Bronchial epithelial cell (primary cell): ENCODE data around the gene BRD4. TPM values are rescaled to one million over a fixed set of nuclear protein-coding genes. Genes with fewer than 3 reads are reported as not detected.
A peak's percentile ranks its signal among the peaks of the same experiment; 100 is the strongest.
"Not testable (repeated sequence)": the region's sequence is repeated elsewhere in the genome, so short reads cannot be mapped to it uniquely, and the experiment has no call there.

Experiments
- DNase-seq: peaks from one replicate; pipeline ENCODE4 v3.0.0-alpha.2; 2010; ENCODE audit warnings: low read depth
- FAIRE-seq: peaks from 2 replicates; lab custom pipeline; 2011; peaks lifted over from hg19 to GRCh38; lab: Jason Lieb, UNC
- H3K27me3 ChIP-seq: 2 replicates; pipeline ENCODE4 v1.5.1; 2011; ENCODE audit warnings: low read length; ENCODE audit not compliant: control insufficient read depth, insufficient read depth
- H3K36me3 ChIP-seq: 2 replicates; pipeline ENCODE4 v1.5.1; 2011; ENCODE audit warnings: low read length; ENCODE audit not compliant: control insufficient read depth, insufficient read depth
- H3K4me3 ChIP-seq: 2 replicates; pipeline ENCODE4 v1.5.1; 2011; ENCODE audit warnings: mild to moderate bottlenecking, low read depth, low read length, control low read depth
- CTCF ChIP-seq: IDR thresholded peaks from 2 replicates; pipeline ENCODE4 v1.5.1; 2011; ENCODE audit warnings: mild to moderate bottlenecking, moderate library complexity, low read length, control low read depth, inconsistent platforms; ENCODE audit not compliant: insufficient read depth, severe bottlenecking
- total RNA-seq: library from RNA; depleted of rRNA; stranded (reverse); fragments of >200 nt; gene quantifications from 2 replicates; pipeline ENCODE4 v1.2.1, GENCODE V29; 2014

Gene BRD4
- total RNA-seq, 1 donor from 2014 or later, result 12.1 TPM

- Histone ChIP-seq H3K27me3 (no peaks in the 10 kb centered on the region), H3K4me3 (no peak overlapping the region), H3K36me3 (peaks cover 3% of the 10 kb centered on the region)
- no peak for TF ChIP-seq CTCF
- FAIRE-seq (no peak), DNase-seq (no peak)
Observed at GRCh38 chr19:15337202-15337601, 4.9 kb upstream of the BRD4 start.

GRCh38 chr19:15335992-15336391, 3.7 kb upstream of the BRD4 start:
- not testable (repeated sequence) for H3K27me3 ChIP-seq, H3K36me3 ChIP-seq, FAIRE-seq, H3K4me3 ChIP-seq, DNase-seq

GRCh38 chr19:15331419-15332310, 674 bp downstream of the BRD4 start:
- no peaks in the 10 kb centered on the region for H3K27me3 ChIP-seq
- peak overlapping the region; percentile 69 for H3K4me3 ChIP-seq
- no peak for TF ChIP-seq CTCF
- no peaks in the 10 kb centered on the region for H3K36me3 ChIP-seq
- FAIRE-seq (no peak), DNase-seq (no peak)

GRCh38 chr19:15330801-15331418, 1.4 kb downstream of the BRD4 start:
- Histone ChIP-seq H3K4me3 (peak overlapping the region; percentile 69), H3K36me3 (no peaks in the 10 kb centered on the region), H3K27me3 (no peaks in the 10 kb centered on the region)
- TF ChIP-seq CTCF, result no peak
- no peak for FAIRE-seq
- peak; percentile 85 for DNase-seq

- Histone ChIP-seq H3K27me3 (no peaks in the 10 kb centered on the region), H3K36me3 (no peaks in the 10 kb centered on the region), H3K4me3 (no peak overlapping the region)
- DNase-seq (no peak), FAIRE-seq (no peak)
- TF ChIP-seq CTCF, result no peak
Observed at GRCh38 chr19:15328312-15328711, 4.0 kb downstream of the BRD4 start.

- FAIRE-seq (no peak), DNase-seq (no peak)
- Histone ChIP-seq H3K4me3 (no peak overlapping the region), H3K36me3 (no peaks in the 10 kb centered on the region), H3K27me3 (no peaks in the 10 kb centered on the region)
- TF ChIP-seq CTCF, result no peak
Observed at GRCh38 chr19:15324791-15325519, 7.4 kb downstream of the BRD4 start.
